Measurements from ENCODE around the gene TSSC4. TPM values are rescaled to one million over a fixed set of nuclear protein-coding genes. Genes with fewer than 3 reads are reported as not detected.

Gene TSSC4
- total RNA-seq, 1 donor from 2014 or later = 59.7 TPM

DNA sequence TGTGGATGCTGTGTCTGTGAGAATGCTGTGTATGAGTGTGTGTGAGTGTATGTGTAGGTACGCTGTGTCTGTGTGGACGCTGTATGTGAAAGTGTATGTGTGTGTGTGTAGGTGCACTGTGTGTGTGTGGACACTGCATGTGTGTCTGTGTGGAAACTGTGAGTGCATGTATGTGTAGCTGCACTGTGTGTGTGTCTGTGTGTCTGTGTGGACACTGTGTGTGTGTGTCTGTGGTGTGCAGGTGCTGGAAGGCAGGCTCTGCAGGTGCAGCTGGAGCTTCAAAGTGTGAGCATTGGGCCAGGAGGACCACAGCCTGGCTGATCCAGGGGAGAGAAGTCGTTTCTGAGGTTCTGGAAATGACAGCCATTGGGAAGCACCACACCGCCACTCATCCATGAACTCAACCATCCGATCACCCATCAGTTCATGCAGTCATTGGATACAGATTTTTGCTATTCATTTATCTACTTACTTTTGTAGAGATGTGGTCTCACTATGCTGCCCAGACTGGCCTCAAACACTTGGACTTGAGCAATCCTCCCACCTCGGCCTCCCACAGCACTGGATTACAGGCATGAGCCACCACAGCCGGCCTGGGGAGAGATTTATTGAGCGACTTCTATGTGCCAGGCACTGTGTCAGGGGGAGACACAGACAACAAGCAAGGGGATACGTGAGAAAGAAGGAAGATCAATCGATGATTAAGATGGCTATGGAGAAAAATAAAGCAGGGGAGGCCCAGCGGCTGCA lies 34.1 kb downstream of the TSSC4 start:
- Mint-ChIP-seq H3K4me3 (no peak overlapping the region), H3K36me3 (ENCODE audit: low read depth) (no peaks in the 10 kb centered on the region), H3K27me3 (no peaks in the 10 kb centered on the region), H3K9me3 (no peaks in the 10 kb centered on the region), H3K27ac (no peak overlapping the region), H3K4me1 (no peaks in the 10 kb centered on the region)
- TF ChIP-seq, protein P1, sequence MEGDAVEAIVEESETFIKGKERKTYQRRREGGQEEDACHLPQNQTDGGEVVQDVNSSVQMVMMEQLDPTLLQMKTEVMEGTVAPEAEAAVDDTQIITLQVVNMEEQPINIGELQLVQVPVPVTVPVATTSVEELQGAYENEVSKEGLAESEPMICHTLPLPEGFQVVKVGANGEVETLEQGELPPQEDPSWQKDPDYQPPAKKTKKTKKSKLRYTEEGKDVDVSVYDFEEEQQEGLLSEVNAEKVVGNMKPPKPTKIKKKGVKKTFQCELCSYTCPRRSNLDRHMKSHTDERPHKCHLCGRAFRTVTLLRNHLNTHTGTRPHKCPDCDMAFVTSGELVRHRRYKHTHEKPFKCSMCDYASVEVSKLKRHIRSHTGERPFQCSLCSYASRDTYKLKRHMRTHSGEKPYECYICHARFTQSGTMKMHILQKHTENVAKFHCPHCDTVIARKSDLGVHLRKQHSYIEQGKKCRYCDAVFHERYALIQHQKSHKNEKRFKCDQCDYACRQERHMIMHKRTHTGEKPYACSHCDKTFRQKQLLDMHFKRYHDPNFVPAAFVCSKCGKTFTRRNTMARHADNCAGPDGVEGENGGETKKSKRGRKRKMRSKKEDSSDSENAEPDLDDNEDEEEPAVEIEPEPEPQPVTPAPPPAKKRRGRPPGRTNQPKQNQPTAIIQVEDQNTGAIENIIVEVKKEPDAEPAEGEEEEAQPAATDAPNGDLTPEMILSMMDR (IDR thresholded peaks at IDR 0.05) = no peak
- POLR2A ChIA-PET = no interaction called here
- ATAC-seq (ENCODE audit: low read depth) = no peak
- intact Hi-C loops (cut with micrococcal nuclease) = no loop called here
- CTCF ChIA-PET = no interaction called here
- DNase-seq = peak; percentile 4

DNA sequence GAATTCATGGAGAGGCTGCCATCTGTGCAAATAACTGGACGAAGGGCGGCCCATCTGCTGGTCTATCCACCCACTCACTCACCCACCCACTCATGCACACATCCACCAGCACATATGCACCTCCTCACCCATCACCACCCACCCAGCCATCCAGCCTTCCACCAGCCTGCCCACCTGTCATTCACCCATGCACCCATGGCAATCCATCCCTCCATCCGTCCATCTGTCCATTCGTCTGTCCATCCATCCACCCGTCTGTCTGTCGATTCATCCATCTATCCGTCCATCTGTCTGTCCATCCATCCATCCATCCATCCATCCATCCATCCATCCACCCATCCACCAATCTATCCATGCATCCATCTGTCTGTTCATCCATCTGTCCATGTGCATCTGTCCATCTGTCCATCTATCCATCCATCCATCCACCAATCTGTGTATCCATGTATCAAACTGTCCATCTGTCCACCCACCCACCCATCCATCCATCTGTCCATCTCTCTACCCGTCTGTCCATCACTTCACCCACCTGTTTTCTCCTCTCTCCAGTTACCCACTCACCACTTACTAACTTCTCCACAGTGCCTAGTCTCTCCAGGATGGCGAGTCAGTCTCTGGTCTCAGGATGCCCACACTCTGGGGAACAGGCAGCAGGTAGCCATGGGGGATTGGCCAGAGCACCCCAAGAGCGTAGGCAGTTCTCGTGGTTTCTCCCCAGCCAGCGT lies 34.9 kb downstream of the TSSC4 start:
- ATAC-seq (ENCODE audit: low read depth) = no peak
- H3K36me3 Mint-ChIP-seq (ENCODE audit: low read depth) = no peaks in the 10 kb centered on the region
- H3K4me3 Mint-ChIP-seq = no peak overlapping the region
- H3K27ac Mint-ChIP-seq = no peak overlapping the region
- intact Hi-C loops (cut with micrococcal nuclease) = no loop called here
- ChIA-PET CTCF (no interaction called here), POLR2A (no interaction called here)
- DNase-seq = peak; percentile 4
- TF ChIP-seq, protein P1 (IDR thresholded peaks at IDR 0.05) = no peak
- H3K9me3 Mint-ChIP-seq = peaks cover 3% of the 10 kb centered on the region
- no peaks in the 10 kb centered on the region for H3K27me3 Mint-ChIP-seq
- H3K4me1 Mint-ChIP-seq = no peaks in the 10 kb centered on the region

- no peak for ATAC-seq (ENCODE audit: low read depth)
- no peaks in the 10 kb centered on the region for H3K27me3 Mint-ChIP-seq
- H3K4me1 Mint-ChIP-seq = no peaks in the 10 kb centered on the region
- intact Hi-C loops (cut with micrococcal nuclease) = no loop called here
- TF ChIP-seq, protein P1 (IDR thresholded peaks at IDR 0.05) = no peak
- ChIA-PET POLR2A (no interaction called here), CTCF (no interaction called here)
- no peaks in the 10 kb centered on the region for H3K36me3 Mint-ChIP-seq (ENCODE audit: low read depth)
- no peak overlapping the region for H3K27ac Mint-ChIP-seq
- peaks cover 3% of the 10 kb centered on the region for H3K9me3 Mint-ChIP-seq
- no peak overlapping the region for H3K4me3 Mint-ChIP-seq
- DNase-seq = peak; percentile 11
Measured at GRCh38 chr11:2436013-2436520, 35.5 kb downstream of the TSSC4 start.

GRCh38 chr11:2436521-2437031 lies 36.0 kb downstream of the TSSC4 start:
- Mint-ChIP-seq H3K9me3 (peaks cover 3% of the 10 kb centered on the region), H3K4me1 (no peaks in the 10 kb centered on the region), H3K27ac (no peak overlapping the region), H3K4me3 (no peak overlapping the region), H3K27me3 (no peaks in the 10 kb centered on the region), H3K36me3 (ENCODE audit: low read depth) (no peaks in the 10 kb centered on the region)
- CTCF ChIA-PET = no interaction called here
- ATAC-seq (ENCODE audit: low read depth) = no peak
- TF ChIP-seq, protein P1 (IDR thresholded peaks at IDR 0.05) = no peak
- POLR2A ChIA-PET = no interaction called here
- DNase-seq = no peak
- intact Hi-C loops (cut with micrococcal nuclease) = no loop called here

GRCh38 chr11:2437516-2437915 lies 37.0 kb downstream of the TSSC4 start:
- intact Hi-C loops (cut with micrococcal nuclease) = no loop called here
- H3K27me3 Mint-ChIP-seq = no peaks in the 10 kb centered on the region
- no peaks in the 10 kb centered on the region for H3K36me3 Mint-ChIP-seq (ENCODE audit: low read depth)
- no peak overlapping the region for H3K4me3 Mint-ChIP-seq
- no peak overlapping the region for H3K27ac Mint-ChIP-seq
- CTCF ChIA-PET = no interaction called here
- DNase-seq (peak; percentile 9), ATAC-seq (ENCODE audit: low read depth) (no peak)
- TF ChIP-seq, protein P1 (IDR thresholded peaks at IDR 0.05) = no peak
- peaks cover 3% of the 10 kb centered on the region for H3K9me3 Mint-ChIP-seq
- no peaks in the 10 kb centered on the region for H3K4me1 Mint-ChIP-seq
- POLR2A ChIA-PET = no interaction called here

All from activated B cell treated with CpG ODN at 0.5 μM for 24 hours (primary cell).